AG04450 (cell line): ENCODE measurements around the gene KCNJ9. TPM values are rescaled to one million over a fixed set of nuclear protein-coding genes. Genes with fewer than 3 reads are reported as not detected.

Source experiments
- CTCF ChIA-PET: fragments of 300-600, 350-600 bp; formaldehyde crosslinking; extraction: SDS; loops from one replicate; lab custom pipeline; 2022; ENCODE audit warnings: antibody characterized with exemption, inconsistent platforms; lab: Charles Lee
- POLR2A ChIA-PET: fragments of 350-600 bp; formaldehyde crosslinking; extraction: SDS; loops from one replicate; lab custom pipeline; 2021; ENCODE audit warnings: antibody characterized with exemption, inconsistent platforms; lab: Yijun Ruan, JAX
- DNase-seq: peaks from one replicate; pipeline ENCODE4 v3.0.0-alpha.2; 2011; ENCODE audit warnings: low read depth, low spot score
- H3K27ac ChIP-seq: one replicate; pipeline ENCODE4 v1.5.1; 2012; ENCODE audit warnings: low read depth, low read length, control low read depth
- H3K27me3 ChIP-seq: one replicate; pipeline ENCODE4 v1.6.0; 2012; ENCODE audit warnings: low read length; ENCODE audit not compliant: control insufficient read depth, insufficient read depth
- H3K4me3 ChIP-seq: 2 replicates; pipeline ENCODE4 v1.5.1; 2011; ENCODE audit warnings: mild to moderate bottlenecking, low read depth, low read length, control low read depth
- H3K9me3 ChIP-seq: 2 replicates; pipeline ENCODE4 v1.5.1; 2012; ENCODE audit warnings: low read length; ENCODE audit not compliant: control insufficient read depth, insufficient read depth
- CTCF ChIP-seq: IDR thresholded peaks from 2 replicates; pipeline ENCODE4 v1.5.1; 2011; ENCODE audit warnings: low read depth, low read length, control low read depth, inconsistent platforms
- polyA plus RNA-seq: library from polyadenylated mRNA; depleted of rRNA; stranded (reverse); fragments of >200 nt; gene quantifications from 2 replicates; pipeline ENCODE4 v1.2.3, GENCODE V29; 2011

KCNJ9 gene
- polyA plus RNA-seq, 1 experiment = not detected

DNA sequence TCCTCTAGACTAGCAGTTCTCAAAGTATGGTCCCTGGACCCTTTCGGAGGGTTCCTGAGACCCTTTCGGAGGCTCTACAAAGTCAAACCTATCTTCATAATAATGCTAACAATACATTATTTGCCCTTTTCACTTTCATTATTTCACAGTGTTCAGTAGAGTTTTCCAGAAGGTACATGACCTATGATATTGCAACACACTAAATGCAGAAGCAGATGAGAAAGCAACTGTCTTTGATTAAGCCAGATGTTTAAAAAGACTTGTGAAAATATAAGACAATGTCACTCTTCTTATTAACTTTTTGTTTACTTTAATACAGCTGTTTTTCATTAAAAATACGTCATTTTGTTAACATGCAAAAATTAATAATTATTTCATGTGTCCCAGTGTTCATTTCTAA is 17.2 kb upstream of the KCNJ9 start:
- no peak overlapping the region for H3K27ac ChIP-seq
- POLR2A ChIA-PET = no interaction called here
- H3K4me3 ChIP-seq = no peak overlapping the region
- no peak for DNase-seq
- CTCF ChIA-PET = interaction anchor here (0.6 to 2.2 kb wide), 4 partner anchors 14 to 57 kb away, joined by 3 to 13 read pairs (median 3); no protein-coding TSS in a partner anchor
- peaks cover 58% of the 10 kb centered on the region for H3K27me3 ChIP-seq
- H3K9me3 ChIP-seq = no peaks in the 10 kb centered on the region
- no peak for TF ChIP-seq CTCF

DNA sequence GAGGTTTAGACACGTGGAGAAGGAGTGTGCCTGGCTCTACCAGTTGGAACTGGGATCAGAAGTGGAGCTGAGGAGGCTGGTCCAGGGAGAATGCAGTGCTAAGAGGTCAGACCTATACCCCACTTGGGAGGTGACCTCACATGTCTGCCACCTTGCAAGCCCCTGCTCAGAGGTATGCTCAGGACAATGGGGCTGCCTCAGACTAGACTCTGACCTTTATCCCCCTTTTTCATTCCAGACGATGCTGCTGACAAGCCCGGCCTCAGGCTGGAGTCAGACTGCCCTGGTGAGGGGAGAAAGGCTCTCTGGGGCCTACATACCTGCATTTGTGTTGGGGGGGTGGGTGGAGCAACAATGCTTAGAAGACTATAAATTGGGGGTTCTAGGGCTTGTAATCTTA is 16.6 kb upstream of the KCNJ9 start:
- DNase-seq = no peak
- peaks cover 58% of the 10 kb centered on the region for H3K27me3 ChIP-seq
- no peak overlapping the region for H3K4me3 ChIP-seq
- CTCF ChIA-PET = no interaction called here
- POLR2A ChIA-PET = no interaction called here
- H3K9me3 ChIP-seq = no peaks in the 10 kb centered on the region
- no peak for TF ChIP-seq CTCF
- no peak overlapping the region for H3K27ac ChIP-seq

- no peak for DNase-seq
- Histone ChIP-seq H3K9me3 (no peaks in the 10 kb centered on the region; the same call in 1 of the 2 replicates), H3K4me3 (no peak overlapping the region), H3K27ac (no peak overlapping the region), H3K27me3 (peaks cover 65% of the 10 kb centered on the region)
- TF ChIP-seq CTCF = no peak
- ChIA-PET CTCF (interaction anchor here (0.7 to 2.4 kb wide), 5 partner anchors 11 to 246 kb away, joined by 3 to 15 read pairs (median 5); no protein-coding TSS in a partner anchor), POLR2A (no interaction called here)
Measured at GRCh38 chr1:160066829-160067745, 14.3 kb upstream of the KCNJ9 start.

DNA sequence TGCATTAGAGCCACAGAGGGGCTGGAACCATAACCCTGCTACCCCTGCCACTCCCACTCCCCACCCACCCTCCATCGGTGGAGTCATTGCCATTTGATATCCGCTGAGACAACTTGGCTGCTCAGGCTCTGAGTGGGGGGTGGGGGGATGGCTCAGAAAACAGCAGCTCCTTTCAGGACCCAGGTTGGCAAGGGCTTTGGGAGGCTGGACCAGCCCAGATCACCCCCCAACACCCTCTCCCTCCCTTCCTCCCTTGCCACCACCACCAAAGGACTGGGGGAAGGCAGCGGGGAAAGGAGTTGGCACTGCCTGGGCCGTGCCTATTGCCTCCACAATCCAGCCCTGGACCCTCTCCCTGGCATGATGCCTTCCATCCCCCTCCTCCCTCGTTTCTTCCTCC is 13.1 kb upstream of the KCNJ9 start:
- no peak for DNase-seq
- POLR2A ChIA-PET = no interaction called here
- CTCF ChIA-PET = interaction anchor here (0.7 to 2.4 kb wide), 5 partner anchors 10 to 22 kb away, joined by 3 to 15 read pairs (median 5); no protein-coding TSS in a partner anchor

More for the DNA sequence above, 13.1 kb upstream of the KCNJ9 start:
- Histone ChIP-seq H3K4me3 (no peak overlapping the region), H3K27ac (no peak overlapping the region), H3K27me3 (peaks cover 60% of the 10 kb centered on the region), H3K9me3 (no peaks in the 10 kb centered on the region; the same call in 1 of the 2 replicates)
- no peak for TF ChIP-seq CTCF
